NCI-H748 (cell line): ENCODE data around the gene RBM23.

Source experiments
- DNase-seq: peaks from one replicate; lab custom pipeline; 2025; ENCODE audit not compliant: unreplicated experiment; lab: John Stamatoyannopoulos, UW

RBM23 gene

GRCh38 chr14:22886500-22887259 lies 32.3 kb downstream of the RBM23 start:
- DNase-seq: peak; percentile 88

DNA sequence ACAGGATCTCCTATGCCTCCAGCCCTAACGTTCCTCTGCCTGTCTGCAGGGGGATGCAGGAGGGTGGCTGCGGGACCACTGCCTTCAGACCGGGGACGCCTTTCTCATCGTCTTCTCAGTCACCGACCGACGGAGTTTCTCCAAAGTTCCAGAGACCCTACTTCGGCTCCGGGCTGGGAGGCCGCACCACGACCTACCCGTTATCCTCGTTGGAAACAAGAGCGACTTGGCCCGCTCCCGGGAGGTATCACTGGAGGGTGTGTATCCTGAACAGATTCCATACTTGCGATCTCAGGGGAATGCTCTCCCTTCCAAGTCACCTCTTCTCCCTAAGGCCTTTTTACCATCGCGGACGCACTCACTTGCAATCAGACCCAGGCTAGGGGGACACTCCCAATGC lies 33.0 kb downstream of the RBM23 start:
- no peak for DNase-seq

GRCh38 chr14:22884738-22885523 lies 34.0 kb downstream of the RBM23 start:
- no peak for DNase-seq

- no peak for DNase-seq
Measured at GRCh38 chr14:22884076-22884737, 34.7 kb downstream of the RBM23 start.

GRCh38 chr14:22883173-22883976 lies 35.6 kb downstream of the RBM23 start, which contains the start of gene REM2:
TSS of gene REM2 (plus strand) at chr14:22883222. CDS start at chr14:22883288, 66 bp downstream.
- DNase-seq: peak; percentile 79

GRCh38 chr14:22882529-22883172 lies 36.3 kb downstream of the RBM23 start:
- peak; percentile 53 for DNase-seq

- DNase-seq: no peak
Measured at GRCh38 chr14:22882064-22882463, 36.9 kb downstream of the RBM23 start.

DNA sequence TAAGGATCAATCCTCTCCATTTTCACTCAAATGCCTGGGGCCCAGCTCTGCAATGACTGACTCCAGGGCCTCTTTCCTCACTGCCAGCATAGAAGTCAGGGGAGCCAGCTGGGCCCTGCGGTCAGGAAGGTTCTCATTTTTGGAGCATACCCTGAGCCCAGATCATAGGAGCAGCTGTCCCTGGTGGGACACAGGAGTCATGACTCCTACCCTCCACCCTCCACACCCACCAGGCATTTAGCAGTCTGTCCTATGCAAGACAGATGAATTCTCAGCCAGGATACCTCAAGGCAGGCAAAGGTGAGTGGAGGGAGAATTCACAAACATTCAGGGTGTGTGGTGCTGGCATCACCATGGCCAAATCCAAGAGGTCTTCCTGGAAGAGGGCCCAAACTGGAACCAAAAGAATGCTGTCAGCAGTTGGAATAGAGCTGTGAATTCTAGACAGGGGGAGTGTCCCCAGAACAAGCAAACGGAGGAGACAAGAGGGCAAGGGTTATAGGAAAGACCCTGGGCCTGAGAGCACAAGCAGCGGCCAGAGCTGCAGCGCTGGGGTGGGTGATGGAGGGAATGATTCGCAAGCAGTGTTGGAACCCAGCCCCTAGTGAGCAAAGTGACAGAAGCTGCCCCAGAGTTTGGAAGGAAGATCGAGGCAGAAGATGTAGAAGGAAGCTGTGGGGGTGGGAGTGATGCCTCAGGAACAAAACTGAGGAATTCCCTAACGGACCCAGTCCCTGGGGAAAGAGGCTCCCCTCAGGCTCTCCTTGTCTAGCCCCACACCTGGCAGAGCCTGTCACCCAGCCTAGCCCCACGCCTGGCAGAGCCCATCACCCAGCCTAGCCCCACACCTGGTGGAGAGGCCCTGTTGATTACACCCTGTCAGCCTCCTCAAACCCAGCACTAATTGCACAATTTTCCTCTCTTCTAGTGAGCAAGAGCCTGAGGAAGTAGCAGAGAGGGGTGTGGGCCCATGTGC lies 40.4 kb downstream of the RBM23 start:
- DNase-seq: no peak

DNA sequence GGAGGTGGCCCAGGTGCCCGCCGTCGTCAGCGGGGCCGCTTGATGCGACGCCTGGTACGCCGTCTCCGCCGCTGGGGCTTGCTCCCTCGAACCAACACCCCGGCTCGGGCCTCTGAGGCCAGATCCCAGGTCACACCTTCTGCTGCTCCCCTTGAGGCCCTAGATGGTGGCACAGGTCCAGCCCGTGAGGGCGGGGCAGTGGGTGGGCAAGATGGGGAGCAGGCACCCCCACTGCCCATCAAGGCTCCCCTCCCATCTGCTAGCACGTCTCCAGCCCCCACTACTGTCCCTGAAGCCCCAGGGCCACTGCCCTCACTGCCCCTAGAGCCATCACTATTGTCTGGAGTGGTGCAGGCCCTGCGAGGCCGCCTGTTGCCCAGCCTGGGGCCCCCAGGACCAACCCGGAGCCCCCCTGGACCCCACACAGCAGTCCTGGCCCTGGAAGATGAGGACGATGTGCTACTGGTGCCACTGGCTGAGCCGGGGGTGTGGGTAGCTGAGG lies 41.9 kb downstream of the RBM23 start:
- no peak for DNase-seq

- DNase-seq: no peak
Measured at GRCh38 chr14:22875748-22876319, 43.1 kb downstream of the RBM23 start.

DNA sequence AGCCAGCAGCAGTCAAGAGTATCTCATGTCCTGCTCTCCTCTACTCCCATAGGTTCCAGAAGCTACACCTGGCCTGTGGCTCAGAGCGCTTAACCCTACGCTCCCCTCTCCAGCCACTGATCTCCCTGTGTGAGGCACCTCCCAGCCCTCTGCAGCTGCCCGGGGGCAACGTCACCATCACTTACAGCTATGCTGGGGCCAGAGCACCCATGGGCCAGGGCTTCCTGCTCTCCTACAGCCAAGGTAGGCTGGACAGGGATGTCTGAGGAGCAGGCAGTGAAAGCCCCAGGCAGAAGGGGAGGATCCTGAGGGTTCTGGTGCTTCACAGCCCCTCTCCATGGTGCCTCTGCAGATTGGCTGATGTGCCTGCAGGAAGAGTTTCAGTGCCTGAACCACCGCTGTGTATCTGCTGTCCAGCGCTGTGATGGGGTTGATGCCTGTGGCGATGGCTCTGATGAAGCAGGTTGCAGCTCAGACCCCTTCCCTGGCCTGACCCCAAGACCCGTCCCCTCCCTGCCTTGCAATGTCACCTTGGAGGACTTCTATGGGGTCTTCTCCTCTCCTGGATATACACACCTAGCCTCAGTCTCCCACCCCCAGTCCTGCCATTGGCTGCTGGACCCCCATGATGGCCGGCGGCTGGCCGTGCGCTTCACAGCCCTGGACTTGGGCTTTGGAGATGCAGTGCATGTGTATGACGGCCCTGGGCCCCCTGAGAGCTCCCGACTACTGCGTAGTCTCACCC lies 43.8 kb downstream of the RBM23 start:
- DNase-seq: no peak

DNA sequence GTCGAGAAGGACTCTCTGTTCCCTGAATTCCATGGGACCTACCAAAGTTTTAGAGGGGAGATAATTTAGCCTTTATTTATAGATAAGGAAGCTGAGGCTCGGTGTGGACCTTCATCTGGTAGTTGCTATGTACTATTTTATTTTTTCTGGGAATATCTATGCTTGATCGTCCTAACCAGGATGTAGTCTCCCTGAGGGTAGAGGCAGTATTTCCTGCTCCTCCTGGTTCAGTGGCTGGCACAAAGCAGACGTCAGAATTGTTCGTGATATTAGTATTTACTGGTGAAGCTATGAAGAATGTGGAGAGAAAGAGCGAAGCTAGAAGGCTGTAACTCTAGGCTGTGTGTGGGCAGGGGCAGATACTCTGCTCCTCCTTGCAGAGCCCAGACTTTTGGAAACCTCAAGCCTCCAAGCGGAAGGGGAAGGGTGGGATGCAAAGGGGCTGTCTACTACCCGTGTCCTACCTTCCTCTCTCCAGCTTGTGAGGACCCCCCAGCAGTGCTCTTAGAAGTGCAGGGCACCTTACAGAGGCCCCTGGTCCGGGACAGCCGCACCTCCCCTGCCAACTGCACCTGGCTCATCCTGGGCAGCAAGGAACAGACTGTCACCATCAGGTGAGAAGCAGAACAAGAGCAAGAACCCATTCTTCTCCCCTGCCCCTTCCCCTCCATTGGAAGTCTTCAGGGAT lies 46.0 kb downstream of the RBM23 start:
- DNase-seq: no peak

GRCh38 chr14:22872033-22872832 lies 46.7 kb downstream of the RBM23 start:
- DNase-seq: peak; percentile 90

GRCh38 chr14:22871224-22872032 lies 47.5 kb downstream of the RBM23 start, which contains the start of gene LRP10:
TSS of gene LRP10 (plus strand) at chr14:22871740. CDS start at chr14:22872304, 564 bp downstream.
- DNase-seq: peak; percentile 91

DNA sequence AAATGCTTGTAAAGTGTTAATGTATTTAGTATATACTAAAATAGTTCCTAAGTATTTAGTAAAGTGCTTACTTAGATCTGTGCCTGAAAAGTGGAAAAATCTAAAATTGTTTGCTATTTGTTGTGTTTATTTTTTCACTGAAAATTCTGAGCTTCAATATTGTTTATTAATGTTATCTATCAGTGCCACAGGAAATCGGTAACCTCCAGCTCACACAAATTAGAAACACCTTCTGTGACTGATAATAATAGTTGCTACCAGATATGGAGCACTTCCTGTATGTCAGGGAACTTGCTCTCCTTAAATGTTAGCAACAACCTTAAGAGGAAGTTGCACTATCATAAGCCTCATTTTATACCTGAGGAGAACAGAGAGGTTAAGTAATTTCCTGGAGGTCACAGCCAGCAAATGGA lies 48.1 kb downstream of the RBM23 start:
- no peak for DNase-seq

GRCh38 chr14:22866874-22867273 lies 52.1 kb downstream of the RBM23 start:
- DNase-seq: no peak
